ENCODE data around the gene PHLDA2.

PHLDA2 gene

GRCh38 chr11:2913776-2914175 is 15.4 kb downstream of the PHLDA2 start (continued):
- TF ChIP-seq, protein P1, sequence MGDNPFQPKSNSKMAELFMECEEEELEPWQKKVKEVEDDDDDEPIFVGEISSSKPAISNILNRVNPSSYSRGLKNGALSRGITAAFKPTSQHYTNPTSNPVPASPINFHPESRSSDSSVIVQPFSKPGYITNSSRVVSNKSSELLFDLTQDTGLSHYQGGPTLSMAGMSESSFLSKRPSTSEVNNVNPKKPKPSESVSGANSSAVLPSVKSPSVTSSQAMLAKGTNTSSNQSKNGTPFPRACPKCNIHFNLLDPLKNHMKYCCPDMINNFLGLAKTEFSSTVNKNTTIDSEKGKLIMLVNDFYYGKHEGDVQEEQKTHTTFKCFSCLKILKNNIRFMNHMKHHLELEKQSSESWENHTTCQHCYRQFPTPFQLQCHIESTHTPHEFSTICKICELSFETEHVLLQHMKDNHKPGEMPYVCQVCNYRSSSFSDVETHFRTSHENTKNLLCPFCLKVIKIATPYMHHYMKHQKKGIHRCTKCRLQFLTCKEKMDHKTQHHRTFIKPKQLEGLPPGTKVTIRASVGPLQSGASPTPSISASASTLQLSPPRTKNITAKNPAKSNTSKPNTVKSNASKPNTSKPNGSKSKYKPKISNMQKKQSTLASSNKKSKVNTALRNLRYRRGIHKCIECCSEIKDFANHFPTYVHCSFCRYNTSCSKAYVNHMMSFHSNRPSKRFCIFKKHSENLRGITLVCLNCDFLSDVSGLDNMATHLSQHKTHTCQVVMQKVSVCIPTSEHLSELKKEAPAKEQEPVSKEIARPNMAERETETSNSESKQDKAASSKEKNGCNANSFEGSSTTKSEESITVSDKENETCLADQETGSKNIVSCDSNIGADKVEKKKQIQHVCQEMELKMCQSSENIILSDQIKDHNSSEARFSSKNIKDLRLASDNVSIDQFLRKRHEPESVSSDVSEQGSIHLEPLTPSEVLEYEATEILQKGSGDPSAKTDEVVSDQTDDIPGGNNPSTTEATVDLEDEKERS (tag by site-specific recombination; IDR thresholded peaks at IDR 0.05): no peak
- TF ChIP-seq ZNF529 (tag by site-specific recombination; IDR thresholded peaks at IDR 0.05; ENCODE audit: insufficient replicate concordance) (no peak), ZNF324 (tag by site-specific recombination; IDR thresholded peaks at IDR 0.05) (no peak)

DNA sequence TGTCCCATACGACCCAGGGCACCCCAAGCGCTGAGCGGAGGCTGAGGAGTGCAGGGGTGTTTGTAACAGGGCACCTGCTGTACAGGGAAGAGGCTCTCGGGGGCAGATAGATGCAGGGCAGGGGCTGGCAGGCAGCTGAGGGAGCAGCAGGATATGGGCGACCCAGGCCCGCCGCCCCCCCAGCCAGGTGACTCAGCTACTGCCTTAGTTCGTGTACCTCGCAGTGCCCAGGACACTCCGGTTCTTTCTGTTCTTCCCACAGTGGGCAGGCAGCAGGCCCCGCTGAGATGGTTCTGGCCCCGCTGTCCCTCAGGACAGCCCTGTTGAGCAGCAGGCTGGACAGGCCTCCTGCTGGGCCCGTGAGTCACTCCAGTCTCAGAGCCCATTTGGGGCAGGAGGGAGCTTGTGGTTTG is 16.2 kb downstream of the PHLDA2 start:
- Histone ChIP-seq H3K27ac (ENCODE audit: extremely low read depth, low read depth, low read length) (no peak overlapping the region), H3K4me3 (ENCODE audit: low read depth, low read length) (no peak overlapping the region), H3K4me1 (ENCODE audit: control insufficient read depth, insufficient read depth, low read length) (no peaks in the 10 kb centered on the region), H3K9me3 (ENCODE audit: control insufficient read depth, insufficient read depth, low read depth, low read length) (no peaks in the 10 kb centered on the region), H3K36me3 (ENCODE audit: control insufficient read depth in 2 of 2, insufficient read depth in 1 of 2, low read length in 2 of 2) (no peaks in the 10 kb centered on the region)
- ChIA-PET CTCF (interaction anchor here (0.6 to 1.5 kb wide), 6 partner anchors 12 to 720 kb away, joined by 3 to 4 read pairs (median 3); no protein-coding TSS in a partner anchor), POLR2A (interaction anchor here (3.1 kb wide), 1 partner anchor 16 kb away, joined by 15 read pairs; the partner anchor contains the start of gene PHLDA2)
- TF ChIP-seq, protein P2, sequence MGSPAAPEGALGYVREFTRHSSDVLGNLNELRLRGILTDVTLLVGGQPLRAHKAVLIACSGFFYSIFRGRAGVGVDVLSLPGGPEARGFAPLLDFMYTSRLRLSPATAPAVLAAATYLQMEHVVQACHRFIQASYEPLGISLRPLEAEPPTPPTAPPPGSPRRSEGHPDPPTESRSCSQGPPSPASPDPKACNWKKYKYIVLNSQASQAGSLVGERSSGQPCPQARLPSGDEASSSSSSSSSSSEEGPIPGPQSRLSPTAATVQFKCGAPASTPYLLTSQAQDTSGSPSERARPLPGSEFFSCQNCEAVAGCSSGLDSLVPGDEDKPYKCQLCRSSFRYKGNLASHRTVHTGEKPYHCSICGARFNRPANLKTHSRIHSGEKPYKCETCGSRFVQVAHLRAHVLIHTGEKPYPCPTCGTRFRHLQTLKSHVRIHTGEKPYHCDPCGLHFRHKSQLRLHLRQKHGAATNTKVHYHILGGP (tag by site-specific recombination; IDR thresholded peaks at IDR 0.05): no peak
- 0 out of 2 replicates have a peak, but pooled peaks have one; percentile 11 for TF ChIP-seq ZNF600 (tag by site-specific recombination; IDR thresholded peaks at IDR 0.05)
- peak; percentile 64 for TF ChIP-seq ZIC2 (tag by site-specific recombination; IDR thresholded peaks at IDR 0.05)

DNA sequence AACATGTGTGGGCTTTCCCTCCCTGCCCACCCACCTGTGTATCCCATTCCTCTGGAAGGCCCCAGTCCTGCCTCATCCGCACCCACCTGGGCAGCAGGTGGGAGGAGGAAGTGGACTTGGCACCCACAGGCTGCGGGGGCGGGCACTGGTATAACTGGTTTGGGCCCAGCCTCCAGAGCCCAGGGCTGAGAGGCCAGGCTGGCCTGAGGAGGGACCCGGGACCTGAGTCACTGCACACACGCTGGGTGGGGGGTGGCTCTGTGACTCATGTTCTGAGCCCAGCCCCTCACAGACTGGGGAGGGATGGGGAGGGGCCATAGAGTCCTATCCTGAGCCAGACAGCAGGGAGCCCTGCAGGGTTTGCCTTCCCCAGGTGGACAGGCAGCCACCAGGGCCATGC is 16.7 kb downstream of the PHLDA2 start:
- Histone ChIP-seq H3K4me3 (ENCODE audit: low read depth, low read length) (no peak overlapping the region), H3K4me1 (ENCODE audit: control insufficient read depth, insufficient read depth, low read length) (no peaks in the 10 kb centered on the region), H3K27ac (ENCODE audit: extremely low read depth, low read depth, low read length) (no peak overlapping the region), H3K9me3 (ENCODE audit: control insufficient read depth, insufficient read depth, low read depth, low read length) (no peaks in the 10 kb centered on the region), H3K36me3 (ENCODE audit: control insufficient read depth in 2 of 2, insufficient read depth in 1 of 2, low read length in 2 of 2) (no peaks in the 10 kb centered on the region)
- ChIA-PET POLR2A (interaction anchor here (3.1 kb wide), 1 partner anchor 17 kb away, joined by 15 read pairs; the partner anchor contains the start of gene PHLDA2), CTCF (interaction anchor here (0.6 to 1.5 kb wide), 2 partner anchors 18 to 302 kb away, joined by 4 read pairs; no protein-coding TSS in a partner anchor)
- TF ChIP-seq PRDM2 (tag by site-specific recombination; IDR thresholded peaks at IDR 0.05; ENCODE audit: borderline replicate concordance): no peak
- TF ChIP-seq SP2 (tag by site-specific recombination; IDR thresholded peaks at IDR 0.05): peak; percentile 69
- peak; percentile 86 for TF ChIP-seq EGR2 (tag by site-specific recombination; IDR thresholded peaks at IDR 0.05; ENCODE audit: low read depth)
- TF ChIP-seq ZNF664 (tag by site-specific recombination; IDR thresholded peaks at IDR 0.05): no peak
- TF ChIP-seq ZNF18 (tag by site-specific recombination; IDR thresholded peaks at IDR 0.05): no peak
- TF ChIP-seq ZNF350 (tag by site-specific recombination; IDR thresholded peaks at IDR 0.05): no peak
- peak; percentile 59 for TF ChIP-seq SP3 (tag by site-specific recombination; IDR thresholded peaks at IDR 0.05)
- TF ChIP-seq ZNF529 (tag by site-specific recombination; IDR thresholded peaks at IDR 0.05; ENCODE audit: insufficient replicate concordance): no peak
- TF ChIP-seq GLI2 (tag by site-specific recombination; IDR thresholded peaks at IDR 0.05; ENCODE audit: borderline replicate concordance, low read depth): no peak
- no peak for TF ChIP-seq GLI4 (tag by site-specific recombination; IDR thresholded peaks at IDR 0.05)
- peak; percentile 52 for TF ChIP-seq ZNF398 (tag by site-specific recombination; IDR thresholded peaks at IDR 0.05)
- TF ChIP-seq, protein P3, sequence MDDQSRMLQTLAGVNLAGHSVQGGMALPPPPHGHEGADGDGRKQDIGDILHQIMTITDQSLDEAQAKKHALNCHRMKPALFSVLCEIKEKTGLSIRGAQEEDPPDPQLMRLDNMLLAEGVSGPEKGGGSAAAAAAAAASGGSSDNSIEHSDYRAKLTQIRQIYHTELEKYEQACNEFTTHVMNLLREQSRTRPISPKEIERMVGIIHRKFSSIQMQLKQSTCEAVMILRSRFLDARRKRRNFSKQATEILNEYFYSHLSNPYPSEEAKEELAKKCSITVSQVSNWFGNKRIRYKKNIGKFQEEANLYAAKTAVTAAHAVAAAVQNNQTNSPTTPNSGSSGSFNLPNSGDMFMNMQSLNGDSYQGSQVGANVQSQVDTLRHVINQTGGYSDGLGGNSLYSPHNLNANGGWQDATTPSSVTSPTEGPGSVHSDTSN (CRISPR knock-in tag; IDR thresholded peaks at IDR 0.05): no peak
